DMS 273 treated with DMSO at 0.1 percent for 48 hours (cell line): ENCODE data around the gene TLR8.
"Not testable (repeated sequence)": the region's sequence is repeated elsewhere in the genome, so short reads cannot be mapped to it uniquely, and the experiment has no call there.

Experiments used
- DNase-seq: peaks from one replicate; lab custom pipeline; 2025; lab: John Stamatoyannopoulos, UW

Gene TLR8

DNA sequence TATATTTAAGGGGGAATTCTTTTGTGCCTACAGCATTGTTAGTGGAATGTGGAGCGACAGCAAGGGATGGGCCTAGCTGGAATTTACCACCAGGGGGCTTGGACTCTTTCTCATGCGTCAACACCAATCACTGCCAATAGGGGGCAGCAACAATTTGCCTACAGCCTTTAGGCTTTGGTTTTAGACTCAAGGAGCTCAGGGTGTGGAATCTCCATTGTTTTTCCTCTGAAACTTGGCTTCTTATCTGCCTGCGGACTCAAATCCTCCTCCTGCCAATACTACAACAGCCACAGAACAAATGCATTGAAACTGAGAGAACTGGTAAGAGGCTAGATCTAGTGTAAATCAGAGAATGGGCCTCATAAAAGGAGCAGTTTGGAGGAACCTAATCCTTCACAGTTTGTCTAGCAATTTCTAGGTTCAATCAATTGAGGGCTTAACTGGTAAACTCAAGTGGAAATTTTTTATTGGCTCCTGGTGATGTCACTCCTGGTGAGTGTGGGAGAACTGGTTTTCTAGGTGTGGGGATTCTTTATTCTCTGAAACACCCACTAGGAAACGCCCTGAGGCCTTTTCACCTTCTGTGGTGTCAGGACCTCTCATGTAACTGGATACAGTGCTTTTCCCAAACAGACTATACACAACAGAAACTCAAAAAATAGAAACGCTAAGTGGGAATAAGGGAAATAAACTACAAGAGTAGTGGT is 40.6 kb downstream of the TLR8 start:
- peak; percentile 44 for DNase-seq

DNA sequence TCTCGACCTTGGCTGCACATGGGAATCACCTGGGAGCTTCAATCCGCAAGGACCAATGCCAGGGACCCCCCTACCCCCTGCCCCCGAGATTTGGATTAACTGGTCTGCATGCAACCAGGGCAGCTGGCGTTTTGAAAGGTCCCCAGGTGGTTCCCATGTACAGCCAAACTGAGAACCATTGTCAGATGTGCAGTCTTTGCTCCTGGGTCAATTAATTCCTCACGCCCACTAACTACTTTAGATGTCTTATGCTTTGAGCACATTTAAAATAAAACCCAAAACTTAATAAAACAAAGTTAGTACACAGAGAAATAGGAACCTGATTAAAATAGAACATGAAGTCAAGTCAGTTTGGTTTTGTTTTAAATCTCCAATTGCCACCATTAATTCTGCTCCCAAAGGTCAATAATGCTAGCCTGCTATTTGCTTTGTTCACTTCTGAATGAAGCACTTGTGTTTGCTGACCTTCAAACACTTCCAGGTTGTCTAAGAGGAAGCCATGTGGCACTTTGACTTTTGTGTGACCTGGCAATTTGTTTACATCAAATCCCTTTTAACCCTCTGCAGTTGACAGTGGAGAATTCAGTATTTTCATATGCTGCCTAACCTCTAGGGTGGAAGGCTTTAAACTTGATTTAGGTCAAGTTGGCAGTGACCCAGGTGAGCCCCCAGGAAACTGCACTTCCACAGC is 41.3 kb downstream of the TLR8 start:
- no peak for DNase-seq

DNA sequence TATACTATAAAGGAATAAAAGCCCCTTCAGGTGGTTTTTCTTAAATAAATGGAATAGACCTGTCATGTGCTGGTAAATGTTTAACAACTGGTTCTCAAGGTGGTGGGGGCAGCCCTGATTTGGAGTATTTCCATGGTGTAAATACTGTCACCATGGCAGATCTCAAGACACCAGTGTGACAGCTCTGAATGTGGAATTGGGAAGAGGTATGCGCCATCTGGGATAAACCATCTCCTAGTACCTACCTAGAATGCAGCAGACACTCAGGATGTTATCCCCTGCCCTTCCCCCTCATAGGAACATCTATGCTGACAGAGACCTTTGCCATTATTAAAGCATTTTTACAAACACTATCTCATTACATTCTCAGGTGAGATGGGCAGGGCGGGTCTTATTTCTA is 42.1 kb downstream of the TLR8 start:
- no peak for DNase-seq

DNA sequence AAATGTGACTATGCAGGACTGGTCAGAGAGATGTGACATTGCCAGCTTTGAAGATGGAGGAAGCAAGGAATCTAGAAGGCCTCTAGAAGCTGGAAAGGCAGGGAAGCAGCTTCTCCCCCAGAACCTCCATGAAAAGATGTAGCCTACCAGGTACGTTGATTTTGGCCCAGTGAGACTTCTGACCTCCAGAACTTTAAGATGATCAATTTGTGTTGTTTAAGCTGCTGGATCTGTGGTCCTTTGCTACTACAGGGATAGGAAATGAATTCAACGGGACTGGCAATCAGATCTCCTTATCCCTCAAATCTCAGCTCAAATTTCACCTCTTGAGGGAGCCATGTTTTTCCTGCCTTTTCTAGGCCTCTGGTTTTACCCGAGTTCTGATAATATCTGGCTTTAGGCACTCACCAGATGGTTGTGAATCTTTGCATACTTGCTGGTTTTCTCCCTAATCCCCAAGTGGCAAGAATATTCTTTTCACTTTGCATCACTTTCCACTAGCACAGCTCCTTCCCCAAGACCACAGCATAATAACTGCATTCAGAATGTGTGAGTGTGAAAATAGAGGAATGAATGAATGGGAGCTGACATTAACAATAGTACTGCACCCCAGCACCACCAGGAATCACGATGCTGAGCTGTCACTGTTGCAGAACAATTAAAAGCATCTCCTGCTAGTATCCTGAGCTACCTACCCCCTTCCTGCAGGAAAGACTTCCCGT is 42.9 kb downstream of the TLR8 start:
- peak; percentile 39 for DNase-seq

DNA sequence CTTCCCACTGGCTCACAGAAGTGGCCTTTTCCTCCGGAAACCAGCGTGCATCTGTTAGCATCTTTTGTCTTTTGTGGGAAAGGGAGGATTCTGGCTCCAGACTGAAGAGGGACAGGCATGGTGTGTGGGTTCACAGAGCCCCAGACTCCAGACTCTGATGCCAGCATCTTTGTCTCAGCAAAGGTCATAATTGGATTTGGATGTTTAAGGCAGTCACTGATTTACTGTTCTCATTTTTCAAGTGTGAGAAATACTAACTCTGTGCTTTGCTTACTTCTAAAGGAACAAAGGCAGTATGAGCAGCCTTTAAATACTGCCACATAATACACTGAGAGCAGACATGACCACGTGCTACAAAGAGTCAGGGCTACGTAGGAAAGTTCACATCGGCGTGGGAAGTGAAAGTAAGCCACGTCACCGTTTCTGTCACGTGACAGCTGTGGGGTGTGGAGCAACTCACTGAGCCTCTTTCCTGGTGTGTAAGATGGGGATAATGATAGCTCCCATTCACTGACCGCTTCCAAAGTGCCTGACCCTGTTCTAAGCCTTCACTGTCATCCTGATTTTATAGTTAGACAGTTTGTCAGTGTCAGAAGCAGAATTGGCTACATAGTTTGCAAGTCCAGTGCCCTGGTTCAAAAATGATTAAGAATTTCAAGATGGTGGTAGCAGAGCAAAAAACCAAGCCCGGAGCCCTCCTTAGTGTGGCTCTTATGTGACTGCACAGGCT is 43.7 kb downstream of the TLR8 start:
- no peak for DNase-seq

DNA sequence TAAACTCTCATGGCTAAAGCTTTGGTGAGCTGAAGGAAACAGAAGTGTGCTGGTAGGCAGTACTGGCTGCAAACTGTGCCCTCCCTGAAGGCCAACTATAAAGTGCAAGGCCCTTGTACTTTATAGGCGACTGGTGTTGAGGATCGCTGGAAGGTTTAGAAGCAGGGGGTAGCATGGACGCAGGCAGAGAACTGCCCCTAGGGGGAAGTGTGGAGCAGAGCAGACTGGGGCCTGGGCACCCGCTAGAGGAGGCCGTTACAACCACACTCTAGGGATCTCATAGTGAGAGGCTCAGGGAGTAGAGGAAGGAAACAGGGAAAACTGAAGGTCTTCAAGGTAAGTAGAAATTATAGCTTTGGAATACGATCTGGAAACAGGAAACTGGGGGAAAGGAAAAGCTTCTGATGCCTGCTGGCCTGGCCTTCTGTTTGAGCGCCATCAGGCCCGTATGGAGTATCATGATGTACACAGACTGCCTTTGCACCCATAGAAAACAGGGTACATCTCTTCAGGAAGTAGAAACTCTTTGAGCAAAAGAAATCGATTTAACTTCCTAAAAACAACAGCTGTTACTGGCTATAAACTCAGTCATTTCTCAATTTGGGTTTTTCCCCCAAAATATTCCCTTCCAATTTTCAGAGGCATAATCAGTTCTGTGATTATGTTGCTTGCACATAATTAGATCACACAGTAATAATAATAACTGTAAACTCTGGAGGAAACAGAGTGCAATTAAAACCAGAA is 44.6 kb downstream of the TLR8 start:
- no peak for DNase-seq

DNA sequence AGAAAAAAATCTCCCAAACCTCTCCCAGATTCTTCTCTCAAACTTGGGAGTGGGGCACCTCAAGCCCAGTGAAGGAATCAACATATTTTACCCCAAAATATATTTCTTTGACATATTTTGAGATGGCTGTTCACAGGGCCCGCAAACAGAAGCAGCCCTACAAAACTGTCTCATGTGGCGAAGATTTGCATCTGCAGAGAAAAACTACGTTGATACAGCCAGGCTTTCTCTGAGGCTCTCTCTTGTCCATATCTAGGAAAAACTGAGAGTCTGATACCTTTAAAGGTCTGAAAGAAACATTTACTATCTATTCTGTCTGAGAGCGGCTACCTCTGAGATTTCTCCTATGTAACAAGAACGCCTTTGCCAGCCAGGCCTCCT is 45.2 kb downstream of the TLR8 start:
- DNase-seq: no peak

DNA sequence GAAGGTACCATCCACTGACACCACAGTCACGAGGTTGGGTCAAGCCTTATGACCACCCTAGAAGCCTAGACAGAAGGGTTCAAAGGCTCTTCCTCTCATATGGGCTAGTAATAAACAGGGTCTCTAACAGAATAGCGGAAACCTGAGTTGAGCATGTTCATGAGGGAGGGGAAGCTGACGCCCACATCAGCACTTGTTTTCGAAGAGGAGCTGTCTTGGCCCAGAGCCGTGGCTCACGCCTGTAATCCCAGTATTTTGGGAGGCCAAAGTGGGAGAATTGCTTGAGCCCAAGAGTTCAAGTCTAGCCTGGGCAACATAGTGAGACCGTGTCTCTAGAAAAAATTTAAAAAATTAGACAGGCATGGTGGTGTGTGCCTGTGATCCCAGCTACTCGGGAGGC is 47.0 kb downstream of the TLR8 start:
- DNase-seq: no peak

DNA sequence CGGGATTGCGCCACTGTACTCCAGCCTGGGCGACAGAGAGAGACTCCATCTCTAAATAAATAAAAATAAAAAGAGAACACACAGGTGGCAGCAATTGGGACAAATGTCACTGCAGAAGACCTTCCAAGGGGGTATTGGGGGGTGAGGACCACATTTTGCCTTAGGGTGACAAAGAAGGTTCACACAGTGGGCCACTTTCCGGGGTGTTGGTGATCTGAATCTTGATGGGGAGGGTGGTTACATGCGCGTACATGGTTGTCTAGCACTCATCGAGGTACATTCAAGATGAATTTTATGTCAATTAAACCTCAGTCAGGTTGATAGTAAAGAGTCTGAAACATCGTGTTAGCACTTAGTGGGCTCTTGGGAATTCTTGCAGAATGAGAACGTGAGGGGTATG is 48.0 kb downstream of the TLR8 start:
- no peak for DNase-seq

DNA sequence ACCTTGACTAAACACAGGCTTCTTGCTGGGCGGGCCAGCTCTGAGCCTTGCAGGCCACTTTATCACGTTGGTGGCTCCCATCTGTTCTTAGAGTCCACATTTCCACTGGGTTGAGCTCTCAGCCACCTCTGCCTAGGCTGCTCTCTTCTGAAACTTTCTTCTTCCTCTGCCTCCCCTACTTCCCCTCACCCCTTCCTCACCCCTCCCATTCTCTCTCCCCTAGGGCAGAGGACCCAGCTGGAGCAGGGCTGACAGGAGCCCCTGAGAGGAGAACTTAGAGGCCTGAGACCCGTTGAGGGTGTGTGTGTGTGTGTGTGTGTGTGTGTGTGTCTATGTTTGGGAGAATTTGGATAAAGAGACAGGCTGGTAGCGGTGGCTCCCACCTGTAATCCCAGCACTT is 48.6 kb downstream of the TLR8 start:
- DNase-seq: no peak

DNA sequence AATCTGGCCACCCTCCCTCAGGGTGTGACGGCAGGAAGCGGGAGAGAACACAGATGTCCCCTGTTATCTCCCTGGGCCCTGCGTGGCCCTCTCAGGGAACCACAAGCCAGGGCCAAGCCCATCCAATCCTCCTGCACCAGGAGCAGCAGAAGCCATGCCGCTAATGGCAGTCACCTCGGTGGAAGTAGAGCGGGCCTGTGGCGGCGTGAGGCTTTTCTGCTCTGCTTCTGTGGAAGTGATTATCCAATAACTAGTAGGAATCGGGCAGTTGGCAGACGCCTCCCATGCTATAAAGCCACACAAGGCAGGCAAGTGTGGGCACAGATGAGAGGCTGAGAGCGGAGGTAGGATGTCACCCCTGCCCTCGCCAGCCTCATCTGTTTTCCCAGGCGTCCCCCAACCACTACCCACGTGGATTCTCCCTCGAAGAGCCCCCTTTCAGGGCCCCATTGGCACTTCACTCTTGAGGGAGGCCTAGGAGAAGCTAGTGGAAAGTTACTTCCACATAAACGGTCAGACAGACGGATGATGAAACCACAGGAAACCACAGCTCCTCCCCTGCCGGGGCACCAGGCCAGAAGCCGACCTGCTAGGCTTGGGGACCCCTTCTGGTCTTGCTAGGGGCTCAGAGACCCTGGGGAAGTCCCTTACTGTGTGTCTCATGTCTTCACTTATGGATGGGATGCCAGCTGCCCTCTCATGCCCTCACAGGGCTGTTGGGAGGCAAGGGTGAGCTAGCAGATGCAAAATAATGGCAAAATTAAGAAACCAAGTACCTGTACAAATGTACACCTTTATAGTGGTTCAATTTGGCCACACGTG is 49.7 kb downstream of the TLR8 start:
- DNase-seq: no peak

DNA sequence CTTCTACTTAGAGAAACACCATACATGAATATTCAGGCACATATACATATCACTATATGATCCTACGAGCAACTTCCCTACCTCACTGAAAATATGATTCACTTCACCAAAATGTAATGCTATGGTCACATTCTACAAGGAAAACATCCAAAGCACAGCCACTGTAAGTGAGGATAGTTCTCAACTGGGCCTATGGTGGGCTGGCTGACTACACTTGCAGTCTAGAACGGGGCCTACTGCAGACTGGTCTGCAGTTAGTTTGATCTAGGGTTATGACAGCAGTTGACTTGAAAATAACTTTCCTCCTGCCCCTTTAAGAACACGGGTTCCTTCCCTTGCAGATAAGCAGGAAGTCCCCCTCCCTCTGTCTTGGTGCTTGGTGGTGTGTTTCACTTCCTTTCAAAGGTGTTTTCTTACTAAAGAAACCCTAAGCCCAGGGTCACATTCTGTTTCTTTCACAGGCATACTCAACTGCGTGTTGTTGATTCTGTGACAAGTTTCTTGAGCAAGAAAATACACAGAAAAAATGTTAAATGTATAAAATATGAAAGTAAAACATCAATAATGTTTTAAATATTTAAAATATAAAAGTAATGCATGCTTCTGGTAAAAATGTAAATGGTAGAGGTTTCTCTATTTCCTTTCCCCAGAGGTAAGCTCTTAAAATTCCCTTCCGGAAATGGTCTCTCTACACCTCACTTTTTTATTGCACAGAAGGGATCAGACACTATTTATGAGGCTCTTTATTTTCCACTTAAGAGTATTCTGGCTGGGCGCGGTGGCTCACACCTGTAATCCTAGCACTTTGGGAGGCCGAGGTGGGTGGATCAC is 50.5 kb downstream of the TLR8 start:
- no peak for DNase-seq

DNA sequence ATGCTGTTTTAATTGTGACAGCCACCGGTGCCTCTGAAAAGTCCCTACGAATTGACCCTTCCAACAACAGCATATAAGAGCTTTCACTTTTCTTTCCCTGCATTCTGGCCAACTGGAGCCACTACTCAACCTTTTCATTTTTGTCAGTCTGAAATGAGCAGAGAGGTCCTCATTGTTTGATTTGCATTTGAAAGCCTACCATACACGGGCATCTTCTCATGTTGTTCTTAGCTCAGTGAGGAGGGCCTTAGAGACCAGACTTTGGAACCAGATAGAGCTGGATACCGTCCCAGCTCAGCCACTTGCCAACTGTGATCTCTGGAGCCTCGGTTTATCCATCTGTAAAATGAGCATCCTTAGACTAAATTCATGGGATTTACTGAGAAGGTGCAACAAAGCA is 51.6 kb downstream of the TLR8 start:
- no peak for DNase-seq

DNA sequence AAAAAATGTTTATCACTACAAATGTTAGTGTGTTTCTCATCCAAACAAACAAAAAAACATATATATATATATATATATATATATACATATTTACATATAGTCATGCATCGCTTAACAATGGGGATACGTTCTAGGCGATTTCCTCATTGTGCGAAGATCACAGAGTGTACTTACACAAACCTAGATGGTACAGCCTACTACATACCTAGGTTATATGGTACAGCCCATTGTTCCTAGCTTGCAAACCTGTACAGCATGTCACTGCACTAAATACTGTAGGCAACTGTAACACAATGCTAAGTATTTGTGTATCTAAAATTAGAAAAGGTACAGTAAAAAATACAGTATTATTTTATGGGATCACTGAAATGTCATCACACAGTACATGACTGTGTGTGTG is 52.0 kb downstream of the TLR8 start:
- DNase-seq: no peak

DNA sequence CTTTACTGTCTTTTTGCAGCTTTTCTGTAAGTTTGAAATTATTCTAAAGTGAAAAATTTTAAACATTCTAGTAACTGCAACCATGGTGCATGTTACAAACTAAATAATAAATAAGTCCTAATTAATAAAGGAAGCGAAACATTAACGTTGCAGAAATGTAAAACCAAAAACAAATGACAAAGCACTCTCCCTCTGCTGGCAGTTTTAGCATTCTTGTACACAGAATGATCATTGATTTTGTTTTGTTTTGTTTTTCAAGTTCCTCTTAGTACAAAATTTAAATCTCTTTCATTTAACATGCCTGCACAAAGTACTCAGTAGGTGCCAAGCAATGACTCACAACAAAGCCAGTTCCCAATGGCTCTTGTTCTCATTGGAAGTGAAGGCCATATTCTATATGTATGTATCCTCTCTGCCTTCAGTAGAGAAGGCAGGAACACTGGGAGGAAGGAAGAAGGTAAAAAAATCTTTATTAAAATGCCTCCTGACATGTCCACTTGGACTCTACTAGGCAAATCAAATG is 54.8 kb downstream of the TLR8 start:
- DNase-seq: no peak

DNA sequence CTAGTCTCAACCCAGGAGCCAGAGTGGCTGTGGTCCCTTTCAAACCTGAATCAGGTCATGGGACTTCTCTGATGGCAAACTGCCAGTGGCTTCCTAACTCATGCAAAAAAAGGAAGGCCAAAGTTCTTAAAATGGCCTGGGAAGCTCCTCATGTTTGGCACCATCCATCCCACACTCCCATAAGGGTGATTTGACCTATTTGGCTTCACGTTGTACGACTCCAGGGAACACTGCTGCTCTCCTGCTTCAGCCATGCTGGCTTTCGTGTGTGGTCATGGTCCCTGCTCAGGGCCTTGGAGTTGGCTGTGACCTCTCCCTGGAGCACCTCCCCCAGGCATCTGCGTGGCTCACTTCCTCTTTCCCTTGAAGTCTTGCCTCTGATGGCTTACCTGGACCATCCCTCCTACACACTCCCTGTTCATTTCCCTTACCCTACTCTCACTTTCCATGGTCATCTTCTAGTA is 55.7 kb downstream of the TLR8 start:
- no peak for DNase-seq

DNA sequence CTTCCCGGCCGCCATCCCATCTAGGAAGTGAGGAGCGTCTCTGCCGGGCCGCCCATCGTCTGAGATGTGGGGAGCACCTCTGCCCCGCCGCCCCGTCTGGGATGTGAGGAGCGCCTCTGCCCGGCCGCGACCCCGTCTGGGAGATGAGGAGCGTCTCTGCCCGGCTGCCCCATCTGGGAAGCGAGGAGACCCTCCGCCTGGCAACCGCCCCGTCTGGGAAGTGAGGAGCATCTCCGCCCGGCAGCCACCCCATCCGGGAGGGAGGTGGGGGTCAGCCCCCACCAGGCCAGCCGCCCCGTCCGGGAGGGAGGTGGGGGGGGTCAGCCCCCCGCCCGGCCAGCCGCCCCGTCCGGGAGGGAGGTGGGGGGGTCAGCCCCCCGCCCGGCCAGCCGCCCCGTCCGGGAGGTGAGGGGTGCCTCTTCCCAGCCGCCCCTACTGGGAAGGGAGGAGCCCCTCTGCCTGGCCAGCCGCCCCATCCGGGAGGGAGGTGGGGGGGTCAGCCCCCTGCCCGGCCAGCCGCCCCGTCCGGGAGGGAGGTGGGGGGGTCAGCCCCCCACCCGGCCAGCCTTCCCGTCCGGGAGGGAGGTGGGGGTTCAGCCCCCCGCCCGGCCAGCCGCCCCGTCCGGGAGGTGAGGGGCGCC is 56.9 kb downstream of the TLR8 start:
- not testable (repeated sequence) for DNase-seq

DNA sequence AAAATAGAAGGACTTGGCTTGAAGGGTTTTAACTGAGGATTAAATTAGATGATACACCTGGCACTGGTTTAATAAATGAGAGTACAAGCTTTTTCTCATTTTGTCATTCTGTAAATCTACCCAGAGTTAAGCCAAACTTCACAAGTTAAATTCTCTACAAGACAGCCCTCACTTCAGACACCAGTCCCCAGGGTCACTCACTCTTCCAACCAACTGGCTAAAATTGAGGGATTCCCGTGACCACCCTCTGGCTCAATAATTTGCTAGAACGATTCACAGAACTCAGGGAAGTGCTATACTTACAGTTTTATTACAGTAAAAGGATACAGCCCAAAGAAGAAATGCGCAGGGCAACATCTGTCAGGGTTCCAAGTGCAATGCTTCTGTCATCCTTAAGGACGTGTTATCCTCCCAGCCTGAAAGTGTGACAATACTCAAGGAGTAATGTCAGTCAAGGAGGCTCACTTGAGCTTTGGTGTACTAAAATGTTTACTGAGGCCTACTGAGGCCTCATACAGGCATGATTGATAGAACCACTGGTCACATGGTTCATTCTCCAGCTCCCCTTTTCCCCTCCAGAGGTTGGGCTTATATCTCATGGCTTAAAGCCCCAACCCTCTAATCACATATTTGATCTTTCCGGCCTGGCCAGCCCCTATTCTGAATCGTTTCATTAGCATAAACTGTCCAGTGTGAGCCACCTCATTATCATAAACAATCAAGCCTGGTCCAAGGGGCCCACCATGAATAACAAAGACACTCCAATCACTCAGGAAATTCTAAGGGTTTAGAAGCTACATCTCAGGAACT is 58.9 kb downstream of the TLR8 start:
- DNase-seq: no peak
